ENCODE data around the gene NAT9.

The NAT9 gene

DNA sequence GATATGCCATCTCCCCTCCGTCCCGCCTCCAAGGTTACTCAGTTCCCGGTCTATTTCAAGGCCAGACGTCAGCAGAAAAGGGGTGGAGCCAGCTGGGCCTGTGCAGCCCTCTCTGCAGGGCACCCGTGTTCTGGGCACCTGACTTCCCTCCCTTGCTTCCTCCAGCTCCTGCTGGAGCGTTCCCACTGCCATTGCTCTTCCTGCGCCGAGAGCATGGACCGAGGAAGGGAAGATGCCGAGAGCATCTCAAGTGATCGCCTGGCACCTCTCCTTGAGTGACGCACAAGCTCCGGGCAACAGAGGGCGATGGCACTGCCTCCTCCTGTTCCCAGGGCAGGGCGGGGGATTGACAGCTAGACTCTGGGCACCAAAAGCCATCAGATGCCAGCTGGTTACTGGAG lies 29.4 kb upstream of the NAT9 start:
- no peak for DNase-seq

DNA sequence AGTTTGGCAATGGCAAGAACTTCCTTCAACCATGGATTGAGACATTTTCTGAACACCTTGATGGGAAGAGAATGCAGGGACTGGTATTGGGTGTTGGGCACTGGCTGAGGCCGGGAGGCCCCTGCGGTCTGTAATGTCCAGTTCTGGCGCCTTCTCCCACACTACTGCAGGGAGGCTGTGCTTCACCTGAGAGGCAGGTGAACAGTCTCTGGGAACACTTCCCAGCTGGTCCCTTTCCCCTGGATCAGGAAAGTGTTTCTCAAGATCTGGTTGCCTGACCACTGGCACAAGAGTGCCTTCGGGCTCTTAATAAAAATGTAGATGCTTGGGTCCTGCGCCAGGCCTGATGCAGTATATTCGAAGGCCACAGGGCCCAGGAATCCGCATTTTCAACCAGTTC lies 28.5 kb upstream of the NAT9 start:
- no peak for DNase-seq

DNA sequence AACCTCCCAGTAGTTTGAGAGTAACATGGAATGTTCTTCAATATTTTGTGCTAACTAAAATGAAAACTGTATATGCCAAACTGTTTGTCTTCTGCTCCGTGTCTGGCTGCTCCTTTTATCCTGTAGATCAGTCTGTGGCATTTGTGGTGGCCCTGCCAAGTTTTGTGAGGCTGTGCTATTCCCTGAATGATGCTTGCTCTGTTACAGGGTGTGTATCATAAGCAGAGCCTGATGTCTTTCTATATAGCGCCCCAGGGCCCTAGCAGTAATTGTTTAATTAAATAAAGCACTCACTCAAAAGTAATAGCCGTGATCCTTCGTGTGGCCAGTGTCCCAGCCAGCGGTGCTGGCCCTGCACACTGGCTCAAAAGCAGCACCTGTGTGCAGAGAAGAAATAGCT lies 27.8 kb upstream of the NAT9 start:
- no peak for DNase-seq

DNA sequence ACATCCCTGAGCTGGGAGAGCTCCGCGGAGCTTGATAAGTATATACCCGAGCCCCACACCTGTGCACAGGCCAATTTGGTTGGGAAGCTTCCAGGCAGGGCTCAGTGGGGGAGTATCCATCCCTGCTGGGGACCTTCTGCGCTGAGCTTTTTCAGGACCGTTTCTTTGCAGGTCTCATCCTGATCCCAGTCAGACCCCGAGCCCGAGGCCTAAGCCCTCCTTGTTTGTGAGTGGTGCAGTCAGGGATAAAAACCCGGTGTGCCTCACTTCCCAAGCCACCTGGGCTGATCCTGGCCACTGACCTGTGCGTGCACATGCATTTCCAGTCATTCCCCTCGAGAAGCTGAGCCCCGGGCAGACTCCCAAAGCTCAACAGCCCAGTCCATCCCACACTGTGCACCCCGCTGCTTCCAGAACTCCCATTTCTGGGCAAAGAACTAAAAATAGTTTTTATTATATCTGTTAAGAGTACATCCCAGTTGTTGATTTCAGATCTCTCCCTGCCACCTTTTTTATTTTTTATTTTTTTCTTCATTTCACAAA lies 27.3 kb upstream of the NAT9 start:
- DNase-seq = no peak

DNA sequence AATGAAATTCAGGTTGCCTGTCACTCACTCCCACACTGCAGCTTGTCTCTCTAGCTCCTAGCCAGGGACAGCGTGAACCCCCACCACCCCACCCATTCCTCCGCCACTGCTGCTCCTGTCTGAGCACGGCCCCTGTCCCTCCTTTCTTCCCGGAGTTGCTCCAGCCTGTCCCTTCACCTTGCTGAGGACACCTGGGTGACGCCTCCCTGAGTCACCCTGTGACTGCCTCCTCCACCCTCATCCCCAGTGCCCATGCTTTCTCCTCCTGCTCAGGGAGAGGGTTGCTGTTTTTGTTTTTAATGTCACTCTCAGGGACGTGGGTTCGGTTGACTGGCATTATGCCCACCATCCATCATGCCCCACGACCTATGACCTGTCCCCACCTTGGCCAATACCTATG lies 25.8 kb upstream of the NAT9 start:
- DNase-seq = no peak

DNA sequence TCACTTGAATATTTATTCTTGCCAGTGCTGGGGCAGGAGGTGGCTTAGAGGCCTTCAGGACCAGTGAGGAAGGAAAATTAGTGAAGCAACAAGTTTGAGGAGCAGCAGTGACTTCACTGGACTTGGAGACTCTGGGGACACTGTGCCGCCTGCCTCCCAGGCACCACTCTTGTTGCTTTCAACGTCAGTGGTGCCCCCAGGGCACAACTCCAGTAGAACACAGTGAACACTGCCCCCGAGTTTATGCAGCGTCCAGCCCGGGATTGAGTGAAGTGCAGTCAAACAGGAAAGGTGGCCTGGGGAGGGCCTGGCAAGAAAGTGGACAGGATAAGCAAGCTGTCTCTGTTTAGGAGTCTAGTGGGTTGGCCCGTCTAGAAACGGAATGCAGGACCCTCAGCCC lies 24.4 kb upstream of the NAT9 start:
- no peak for DNase-seq

DNA sequence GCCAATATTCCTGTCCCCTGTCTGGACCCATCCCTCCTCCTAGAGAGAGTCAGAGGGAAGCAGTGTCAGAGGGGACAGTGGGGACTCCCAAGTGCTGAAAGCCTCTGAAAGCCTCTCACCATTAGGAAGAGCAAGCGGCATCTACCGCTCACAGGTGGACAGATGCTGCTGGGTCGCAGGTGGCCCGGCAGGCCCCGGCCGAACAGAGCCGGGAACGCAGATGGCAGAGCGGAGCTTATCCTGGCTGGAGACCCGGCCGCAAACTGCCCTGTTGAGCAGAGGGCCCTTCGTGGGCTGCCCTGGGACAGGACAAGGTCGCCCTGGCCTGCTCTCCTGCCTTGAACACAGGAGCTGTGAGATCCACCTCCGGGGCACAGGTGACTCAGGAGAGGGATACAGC lies 23.0 kb upstream of the NAT9 start:
- DNase-seq = no peak

DNA sequence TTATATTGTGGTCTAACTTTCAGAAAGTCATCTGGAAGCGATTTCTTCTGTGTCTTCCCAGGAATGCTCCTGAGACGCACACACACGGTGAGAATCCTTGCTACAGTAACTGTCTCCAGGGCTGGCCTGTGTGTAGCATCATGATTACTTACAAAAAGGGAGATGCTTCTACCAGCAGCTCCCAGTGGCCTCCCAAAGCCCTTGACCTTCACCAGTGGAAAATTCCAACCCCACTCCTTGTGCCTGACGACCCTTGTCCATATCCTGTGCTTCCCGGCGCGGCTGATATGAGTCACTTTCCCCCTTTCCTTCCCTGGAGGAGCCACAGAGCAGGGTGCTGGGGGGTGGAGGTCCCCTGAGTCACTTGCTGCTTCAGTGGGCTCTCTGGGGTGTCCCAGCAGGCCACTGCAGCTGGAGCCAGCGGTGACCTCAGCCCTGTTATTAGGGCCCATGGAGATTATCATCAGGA lies 22.1 kb upstream of the NAT9 start:
- no peak for DNase-seq

DNA sequence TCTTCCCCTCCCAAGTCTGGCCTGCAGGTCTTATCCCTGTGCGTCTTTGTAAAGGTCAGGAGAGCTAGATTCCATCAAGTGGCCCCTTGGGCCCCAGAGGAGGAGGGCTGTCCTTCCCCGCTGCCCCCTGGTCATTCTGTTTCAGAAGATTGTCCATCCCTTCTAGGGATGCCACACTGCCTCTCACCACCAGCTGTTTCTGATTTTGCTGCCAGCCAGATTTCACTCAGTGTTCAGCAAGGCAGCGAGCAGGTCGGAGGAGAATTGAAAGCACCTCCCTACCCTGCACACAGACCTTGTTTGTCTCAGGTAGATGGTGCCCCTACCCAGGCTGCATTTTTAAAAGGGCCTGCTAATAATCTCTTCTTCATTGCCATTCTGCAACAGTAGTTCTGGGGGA lies 21.7 kb upstream of the NAT9 start:
- no peak for DNase-seq

DNA sequence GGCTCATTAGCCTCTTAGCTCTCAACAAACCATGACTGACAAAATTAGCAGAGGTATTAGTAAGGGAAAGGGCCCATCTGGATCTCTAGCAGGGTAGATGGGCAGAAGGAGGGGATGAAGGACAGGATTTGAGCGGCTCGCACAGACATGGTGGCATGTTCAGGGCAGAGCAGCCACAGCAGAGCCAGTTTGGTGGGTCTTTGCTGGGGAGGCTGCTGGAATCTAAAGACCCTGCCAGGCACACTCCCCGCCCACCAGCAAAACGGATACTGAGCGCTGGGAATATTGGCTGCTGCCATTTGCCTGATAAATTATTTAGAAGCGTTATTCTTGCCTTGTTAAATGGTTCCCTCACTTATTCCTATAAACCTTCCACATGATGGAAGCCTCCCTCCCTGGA lies 20.7 kb upstream of the NAT9 start:
- no peak for DNase-seq

DNA sequence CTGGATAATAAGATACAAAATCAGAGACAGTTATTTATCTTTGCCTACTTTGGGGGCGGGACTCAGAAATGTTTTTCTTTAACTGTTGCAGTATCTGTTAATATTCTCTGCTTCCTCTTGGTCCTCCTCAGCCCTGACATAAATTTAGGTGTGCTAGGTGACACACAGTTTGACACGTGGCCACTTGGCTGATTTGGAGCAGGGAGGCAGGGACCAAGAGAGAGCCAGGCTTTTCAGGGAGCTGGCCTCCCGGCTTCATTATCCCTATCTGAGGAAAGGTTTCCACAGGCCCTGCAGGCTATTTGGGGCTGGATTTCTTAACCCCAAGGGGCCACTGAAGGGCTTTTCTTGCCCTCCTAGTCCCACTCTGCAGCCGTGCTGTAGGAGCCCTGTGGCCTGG lies 20.1 kb upstream of the NAT9 start:
- no peak for DNase-seq

DNA sequence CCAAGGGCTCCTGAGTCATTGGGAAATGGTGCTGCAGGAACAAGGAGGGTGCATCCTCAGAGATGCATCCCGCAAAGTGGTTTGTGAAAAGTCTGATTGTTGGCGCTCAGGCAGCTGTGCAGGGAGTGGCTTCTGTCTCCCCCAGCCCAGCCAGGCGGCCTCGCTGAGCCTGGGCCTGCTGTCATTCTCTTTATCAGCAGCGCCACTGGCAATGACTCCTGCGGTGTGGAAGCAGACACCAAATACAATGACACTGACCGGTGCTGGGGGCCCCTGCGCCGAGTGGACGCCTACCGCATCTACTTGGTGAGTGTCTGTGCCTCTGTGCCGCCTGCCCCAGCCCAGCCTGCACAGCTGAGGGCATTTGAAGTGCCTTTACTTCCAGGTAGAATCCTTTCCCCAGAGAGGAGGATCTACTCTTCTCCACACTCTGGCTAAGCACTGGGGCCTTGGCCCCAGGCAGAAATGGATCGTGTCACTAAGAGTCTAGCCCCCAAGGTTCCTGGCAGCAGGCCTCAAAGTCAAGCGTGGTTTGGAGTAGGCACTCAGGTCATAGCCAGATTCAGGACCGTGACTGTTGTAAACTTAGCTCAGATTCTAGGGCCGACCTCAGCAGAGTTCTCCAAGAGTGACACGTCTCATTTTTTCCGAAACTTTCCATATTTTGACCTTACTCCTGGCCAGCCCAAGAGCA lies 19.3 kb upstream of the NAT9 start:
- DNase-seq = no peak

DNA sequence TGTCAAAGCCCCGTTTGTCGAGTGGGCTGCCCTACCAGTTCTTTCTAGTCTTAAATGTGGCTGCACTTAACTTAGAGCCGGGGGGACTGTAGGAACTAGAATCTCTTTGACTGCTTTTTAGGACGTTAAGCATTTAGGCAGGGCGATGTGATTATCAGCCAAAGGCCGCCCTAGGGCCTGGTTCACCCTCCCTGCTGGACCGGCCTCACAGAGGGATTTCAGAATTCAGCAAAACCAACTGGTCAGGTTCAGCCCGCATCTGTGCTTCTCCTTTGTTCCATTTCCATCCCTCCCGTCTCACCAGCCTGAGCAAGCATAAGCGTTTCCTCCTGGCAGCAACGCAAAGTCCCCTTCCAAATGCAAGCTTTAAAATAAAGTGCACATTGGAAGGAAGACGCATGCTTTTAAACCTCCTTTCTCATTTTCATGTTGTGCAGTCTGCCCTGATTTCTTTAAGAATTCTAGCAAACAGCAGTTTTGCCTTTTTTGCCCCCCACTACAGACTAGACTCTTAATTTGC lies 16.5 kb upstream of the NAT9 start:
- DNase-seq = no peak

DNA sequence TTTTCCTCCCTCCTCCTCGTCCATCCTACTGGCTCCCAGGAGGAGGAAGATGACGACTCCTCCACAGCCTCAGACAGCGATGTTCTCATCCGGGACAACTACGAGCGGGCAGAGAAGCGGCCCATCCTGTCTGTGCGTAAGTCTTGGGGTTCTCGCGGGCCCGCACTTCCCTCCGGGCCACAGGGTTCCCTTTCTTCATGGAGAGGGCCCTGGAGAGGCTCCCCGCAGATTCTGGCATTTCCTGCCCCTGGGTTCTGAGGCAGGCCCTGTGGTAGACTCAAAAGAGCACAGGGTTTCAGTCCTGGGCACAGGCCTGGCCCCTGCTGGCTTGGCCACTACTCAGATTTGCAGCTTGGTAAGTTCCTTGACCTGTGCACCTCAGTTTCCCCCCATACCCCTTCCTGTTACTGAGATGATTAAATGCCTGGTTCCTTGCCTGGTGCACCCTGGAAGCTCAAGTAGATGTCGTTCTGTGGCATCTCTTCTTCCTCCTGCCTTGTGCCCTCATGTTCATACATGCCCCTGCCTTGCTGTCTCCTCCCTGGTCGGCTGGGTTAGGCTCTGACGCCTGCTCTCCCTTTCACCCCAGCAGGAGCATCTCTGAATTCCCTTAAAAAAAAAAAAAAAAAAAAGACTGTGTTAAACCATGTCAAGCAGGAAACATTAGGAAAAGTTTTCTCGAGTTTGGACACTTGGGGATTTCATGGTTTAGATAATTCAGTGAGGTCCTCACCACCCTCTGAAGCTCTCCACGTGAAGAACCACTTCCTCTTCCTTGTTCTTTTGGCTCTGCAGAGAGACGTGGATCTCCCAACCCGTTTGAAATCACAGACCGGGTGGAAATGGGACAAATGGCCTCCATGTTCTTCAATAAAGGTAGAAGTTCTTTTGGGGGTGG lies 14.3 kb upstream of the NAT9 start:
- DNase-seq = no peak

DNA sequence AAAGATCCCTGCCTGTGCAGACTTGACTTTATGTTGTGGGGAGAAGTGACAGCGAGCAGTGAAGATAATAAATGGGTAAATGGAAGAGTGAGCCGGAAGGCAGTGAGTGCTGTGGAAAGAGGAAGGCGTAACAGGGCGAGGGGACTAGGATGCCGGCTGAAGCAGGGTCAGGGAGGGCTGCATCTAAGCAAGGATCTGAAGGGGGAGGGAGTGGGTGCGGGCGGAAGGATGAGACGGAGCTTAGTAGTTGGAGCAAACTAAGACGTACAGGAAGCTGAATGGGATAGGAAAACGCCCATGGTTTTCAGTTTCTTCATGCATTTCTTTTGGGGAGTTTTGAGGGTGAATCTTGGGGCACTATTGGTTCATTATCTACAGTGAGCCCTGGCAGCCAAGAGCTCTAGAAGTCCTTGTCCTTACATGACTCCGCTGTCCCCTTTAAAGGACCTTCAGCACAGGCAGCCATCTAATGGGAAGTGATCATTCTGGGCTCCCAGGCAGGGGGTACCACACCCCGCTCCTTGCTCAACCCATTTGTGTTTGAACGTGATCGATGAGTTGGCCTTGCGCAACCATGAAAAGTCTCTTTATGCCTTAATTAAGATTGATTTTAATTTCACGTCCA lies 10.4 kb upstream of the NAT9 start:
- no peak for DNase-seq

DNA sequence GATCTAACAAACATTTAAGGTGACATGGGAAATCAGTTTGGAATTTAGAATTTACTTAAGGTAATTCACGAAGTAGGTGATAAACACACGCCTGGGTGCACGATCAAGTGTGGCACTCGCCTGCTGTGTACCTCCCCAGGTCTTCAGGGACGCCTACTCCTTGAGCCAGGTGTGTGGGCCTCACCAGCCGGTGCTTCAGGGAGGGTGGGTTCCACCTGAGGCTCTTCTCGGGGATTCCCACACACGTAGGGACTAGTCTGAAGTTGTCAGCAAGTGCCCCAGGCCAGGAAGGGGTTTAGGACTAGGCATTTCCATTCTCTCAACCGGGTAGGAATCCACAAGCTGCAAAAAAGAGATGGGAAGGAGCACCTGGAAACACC lies 9.8 kb upstream of the NAT9 start:
- peak; percentile 57 for DNase-seq

DNA sequence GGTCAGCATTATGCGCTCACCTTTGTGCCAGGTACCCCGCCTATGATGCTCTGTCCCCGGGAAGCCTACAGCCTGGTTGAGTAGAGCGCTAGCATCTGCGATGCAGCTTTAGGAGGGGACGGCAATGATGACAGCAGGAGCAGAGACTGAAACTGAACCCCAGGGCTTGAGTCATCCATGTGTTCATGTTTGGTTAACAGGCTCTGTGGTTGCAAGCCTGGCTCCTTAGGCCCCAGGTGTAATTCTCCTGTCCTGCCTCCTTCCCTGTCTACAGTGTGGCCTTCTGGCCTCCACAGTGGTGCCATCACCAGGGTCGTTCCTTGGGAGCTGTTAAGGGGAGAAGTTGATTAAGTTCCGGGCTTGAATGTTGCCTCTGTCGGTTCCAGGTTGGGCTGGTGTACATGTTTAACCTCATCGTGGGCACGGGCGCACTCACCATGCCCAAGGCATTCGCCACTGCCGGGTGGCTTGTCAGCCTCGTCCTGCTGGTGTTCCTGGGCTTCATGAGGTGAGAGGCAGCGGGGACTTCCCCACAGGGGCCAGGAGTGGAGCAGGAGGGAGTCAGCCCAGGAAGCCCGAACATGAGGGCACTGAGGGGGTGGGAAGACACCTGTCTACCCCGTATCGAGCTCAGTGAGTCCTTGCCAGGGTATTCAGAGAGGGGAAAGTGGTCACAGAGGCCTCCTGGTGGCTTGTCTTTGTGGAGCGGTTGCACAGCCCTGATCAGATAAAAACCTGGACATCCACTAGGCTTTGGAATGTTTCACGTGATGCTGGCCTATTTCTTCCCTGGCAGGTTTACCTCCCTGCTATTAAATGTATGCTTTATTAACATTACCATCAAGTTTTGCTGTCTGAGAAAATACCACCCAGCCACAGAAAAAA lies 9.2 kb upstream of the NAT9 start:
- peak; percentile 48 for DNase-seq

DNA sequence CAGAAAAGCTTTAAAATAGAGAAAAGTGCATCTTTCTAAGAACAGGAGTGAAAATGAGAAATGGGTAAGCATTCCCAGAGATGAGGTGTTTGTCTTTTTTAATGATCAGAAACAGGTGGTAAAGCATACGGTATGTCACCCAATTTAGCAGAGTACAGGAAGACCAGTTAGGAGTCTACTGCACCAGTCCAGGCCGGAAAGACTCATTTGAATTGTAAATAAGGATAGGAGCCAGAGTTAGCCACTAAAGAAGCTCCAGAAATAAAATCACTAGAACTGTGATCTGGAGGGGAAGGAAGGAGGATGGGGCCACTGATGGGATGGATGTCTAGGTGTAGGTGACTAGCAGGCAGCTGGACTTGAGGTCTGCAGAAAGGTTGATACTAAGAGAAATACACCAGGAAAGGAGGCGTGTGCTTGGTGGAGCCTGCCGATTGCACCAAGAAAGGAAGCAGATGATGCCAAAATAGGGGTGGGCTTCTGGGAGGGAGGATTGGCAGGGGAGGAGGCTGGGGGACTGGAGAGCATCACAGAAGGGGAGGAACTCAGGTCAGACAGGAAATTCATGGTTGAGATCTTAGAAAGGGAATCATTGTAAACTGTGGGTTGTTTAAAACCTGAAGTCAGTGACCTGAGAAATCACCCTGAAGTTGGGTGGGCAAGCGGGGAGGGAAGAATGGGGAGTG lies 8.1 kb upstream of the NAT9 start:
- DNase-seq = no peak

DNA sequence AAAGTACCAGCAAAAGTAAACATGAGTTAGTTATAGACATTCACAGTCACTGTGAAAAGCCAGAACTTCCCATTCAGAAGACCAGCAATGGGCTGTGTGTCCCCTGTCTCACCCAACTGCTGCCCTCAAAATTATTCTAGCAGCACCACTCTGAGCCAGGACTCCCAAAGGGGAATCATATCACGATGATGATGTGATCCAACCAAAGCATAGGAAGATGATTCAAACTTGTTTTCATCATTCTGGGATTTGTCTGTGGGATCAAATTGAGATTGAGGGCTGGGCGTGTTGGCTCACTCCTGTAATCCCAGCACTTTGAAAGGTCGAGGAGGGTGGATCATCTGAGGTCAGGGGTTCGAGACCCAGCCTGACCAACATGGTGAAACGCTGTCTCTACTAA lies 6.4 kb upstream of the NAT9 start:
- DNase-seq = no peak

DNA sequence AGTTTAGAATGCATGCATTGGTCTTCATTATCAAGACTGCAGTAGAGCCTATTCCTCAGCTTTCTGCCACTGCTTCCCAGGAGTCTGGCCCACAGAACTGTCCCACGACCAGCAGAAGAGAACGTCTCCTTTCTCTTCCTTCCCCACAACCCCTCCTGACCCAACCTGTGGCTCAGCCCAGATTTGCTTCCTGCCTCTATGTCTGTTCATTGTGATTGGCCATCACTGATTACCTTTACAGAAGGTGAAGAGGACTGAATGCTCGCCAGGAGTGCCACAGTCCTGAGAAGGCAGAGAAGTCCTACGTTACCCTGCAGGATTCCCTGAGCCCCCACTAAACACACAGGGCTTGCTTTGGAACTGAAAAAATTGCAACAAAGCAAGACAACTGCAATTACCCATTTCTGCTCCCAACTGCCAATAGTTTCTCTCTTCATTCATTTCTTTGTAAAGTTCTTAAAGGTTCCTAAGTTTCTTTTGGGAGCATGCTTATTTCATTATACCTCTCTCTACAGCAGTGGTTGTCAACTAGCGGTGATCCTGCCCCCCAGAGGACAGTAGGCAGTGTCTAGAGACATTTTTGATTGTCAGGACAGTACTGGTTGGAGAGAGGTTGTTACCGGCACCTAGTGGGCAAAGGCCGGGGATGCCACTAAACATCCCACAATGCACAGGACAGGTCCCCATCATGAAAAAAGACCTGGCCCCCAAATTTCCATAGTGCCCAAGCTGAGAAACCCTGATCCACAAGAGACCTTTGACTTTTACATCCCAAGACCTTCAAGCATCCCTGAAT lies 4.5 kb upstream of the NAT9 start:
- no peak for DNase-seq

DNA sequence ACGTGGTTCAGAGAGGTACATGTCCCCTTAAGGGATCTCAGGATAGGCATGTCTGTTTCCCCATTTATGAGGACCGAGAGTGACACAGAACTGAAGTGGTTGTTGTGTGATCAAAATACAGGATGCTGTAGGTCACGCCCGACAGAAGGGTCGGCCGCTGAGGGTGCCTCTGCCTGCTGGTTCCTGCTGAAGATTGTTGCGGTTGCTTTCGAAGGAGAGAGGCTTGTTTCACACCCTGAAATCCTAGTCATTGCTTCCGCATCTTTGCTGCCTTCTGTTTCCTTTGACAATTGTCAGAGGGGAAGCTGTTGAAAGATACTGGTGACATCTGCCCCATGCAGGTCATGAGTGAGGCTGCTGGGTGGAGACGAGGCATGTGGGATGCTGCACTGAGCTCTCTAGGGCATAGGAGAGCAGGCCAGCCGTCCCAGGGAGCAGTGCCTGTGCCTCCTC lies 3.8 kb upstream of the NAT9 start:
- DNase-seq = peak; percentile 17

Measured in NCI-H2171 treated with DMSO at 0.1 percent for 48 hours (cell line).